HepG2 (cell line): ENCODE data around the gene RELL2. TPM values are rescaled to one million over a fixed set of nuclear protein-coding genes. Genes with fewer than 3 reads are reported as not detected.

ENCODE experiments used
- ATAC-seq: fragments of 200-7000 bp; cut with Tn5 transposase; 3 replicates; pipeline ENCODE4 v1.9.1; 2020; ENCODE audit warnings: mild to moderate bottlenecking, moderate library complexity
- BruUV-seq: library from RNA; stranded (reverse); fragments of 400-500 nt; replicated peaks from 2 replicates; lab custom pipeline; 2021; lab: Mats Ljungman, UMichigan
- CTCF ChIA-PET: fragments of 300-600 bp; formaldehyde crosslinking; extraction: SDS; loops from one replicate; lab custom pipeline; 2021; ENCODE audit warnings: low total read pairs, inconsistent platforms, low intra/inter-chr PET ratio; lab: Yijun Ruan, JAX
- POLR2A ChIA-PET: fragments of 350-600 bp; sonication (Branson Sonifier 250); formaldehyde crosslinking; loops from one replicate; lab custom pipeline; 2020; ENCODE audit warnings: antibody characterized with exemption, inconsistent platforms; lab: Yijun Ruan, JAX
- DNase-seq: peaks from one replicate; pipeline ENCODE4 v3.0.0-alpha.2; 2015; ENCODE audit warnings: low spot score
- FAIRE-seq: peaks from 3 replicates; lab custom pipeline; 2011; peaks lifted over from hg19 to GRCh38; lab: Jason Lieb, UNC
- H2AFZ ChIP-seq: one replicate; pipeline ENCODE4 v1.6.1; 2011; ENCODE audit warnings: low read length, inconsistent platforms
- H3K27ac ChIP-seq: fragments of 300-600 bp; 3 replicates; pipeline ENCODE4 v1.8.0; 2011; ENCODE audit warnings: mixed run types, mild to moderate bottlenecking, mixed read lengths, low read length, inconsistent platforms; ENCODE audit not compliant: insufficient read depth; ENCODE audit errors: extremely low read length
- H3K27me3 ChIP-seq, 2 experiments: fragments of 200-600 bp in 1 of 2; 2 replicates in 1 of 2; 3 replicates in 1 of 2; pipeline versions ENCODE4 v1.6.0 to v1.8.0; 2011; ENCODE audit warnings: low read length in 2 of 2, mild to moderate bottlenecking in 2 of 2, moderate library complexity in 2 of 2, inconsistent platforms in 1 of 2; ENCODE audit not compliant: insufficient read depth in 2 of 2, control insufficient read depth in 1 of 2
- H3K36me3 ChIP-seq, 2 experiments: fragments of 200-600 bp in 1 of 2; replicated peaks in 1 of 2; 2 replicates in 1 of 2; 3 replicates in 1 of 2; pipeline versions ENCODE4 v1.5.1 to v1.8.0; 2011; ENCODE audit warnings: low read length in 2 of 2, inconsistent platforms in 1 of 2; ENCODE audit not compliant: insufficient read depth in 2 of 2, control insufficient read depth in 1 of 2
- H3K4me1 ChIP-seq: 2 replicates; pipeline ENCODE4 v1.5.1; 2012; ENCODE audit warnings: low read length, inconsistent platforms; ENCODE audit not compliant: insufficient read depth
- H3K4me2 ChIP-seq: 2 replicates; pipeline ENCODE4 v1.6.0; 2011; ENCODE audit warnings: low read depth, low read length, inconsistent platforms
- H3K4me3 ChIP-seq, 3 experiments: fragments of 200-600 bp in 1 of 3; sonication (generic), shearing (Covaris generic) in 1 of 3; replicated peaks in 1 of 3; 2 replicates each; pipeline ENCODE4 v1.5.1; 2011 to 2016; ENCODE audit warnings: low read length in 3 of 3, inconsistent platforms in 2 of 3, low read depth in 2 of 3, mild to moderate bottlenecking in 2 of 3, control low read depth in 1 of 3, mixed read lengths in 1 of 3; ENCODE audit not compliant: insufficient read depth in 1 of 3
- H3K79me2 ChIP-seq: one replicate; pipeline ENCODE4 v1.6.1; 2011; ENCODE audit warnings: low read length, inconsistent platforms; ENCODE audit not compliant: insufficient read depth
- H3K9ac ChIP-seq: 2 replicates; pipeline ENCODE4 v1.6.0; 2011; ENCODE audit warnings: mild to moderate bottlenecking, low read depth, low read length, inconsistent platforms; ENCODE audit not compliant: insufficient read depth
- H3K9me3 ChIP-seq: 2 replicates; pipeline ENCODE4 v1.5.1; 2012; ENCODE audit warnings: mild to moderate bottlenecking, low read length
- H4K20me1 ChIP-seq: 2 replicates; pipeline ENCODE4 v1.6.0; 2011; ENCODE audit warnings: inconsistent platforms, mild to moderate bottlenecking, low read length, moderate library complexity; ENCODE audit not compliant: insufficient read depth
- ATF7-NPFF ChIP-seq: sonication (generic); formaldehyde crosslinking; IDR thresholded peaks from 2 replicates; pipeline ENCODE4 v1.8.1; 2023; ENCODE audit warnings: mild to moderate bottlenecking, low read depth, missing genetic modification reagents, moderate library complexity
- ATM ChIP-seq: fragments of 450-650 bp; IDR thresholded peaks from 2 replicates; pipeline ENCODE4 v1.7.1; 2017; ENCODE audit warnings: mild to moderate bottlenecking, borderline replicate concordance
- ELF1 ChIP-seq: sonication (generic); formaldehyde crosslinking; IDR thresholded peaks from 2 replicates; pipeline ENCODE4 v1.4.0; 2020; ENCODE audit warnings: missing genetic modification reagents
- NR2C2 ChIP-seq: sonication (generic); formaldehyde crosslinking; IDR thresholded peaks from 2 replicates; pipeline ENCODE4 v1.4.0; 2020; ENCODE audit warnings: missing genetic modification reagents, mild to moderate bottlenecking, moderate library complexity, borderline replicate concordance
- ZBTB3 ChIP-seq: sonication (generic); formaldehyde crosslinking; IDR thresholded peaks from 2 replicates; pipeline ENCODE4 v1.4.0; 2020; ENCODE audit warnings: low read depth, mild to moderate bottlenecking, moderate library complexity, missing genetic modification reagents, borderline replicate concordance
- ZFP62 ChIP-seq: sonication (generic); formaldehyde crosslinking; IDR thresholded peaks from 2 replicates; pipeline ENCODE4 v1.4.0; 2020; ENCODE audit warnings: missing genetic modification reagents
- ZNF451 ChIP-seq: sonication (generic); formaldehyde crosslinking; IDR thresholded peaks from 2 replicates; pipeline ENCODE4 v1.5.0; 2020; ENCODE audit warnings: mild to moderate bottlenecking, missing genetic modification reagents
- ZNF609 ChIP-seq: sonication (generic); formaldehyde crosslinking; IDR thresholded peaks from 2 replicates; pipeline ENCODE4 v1.4.0; 2020; ENCODE audit warnings: mild to moderate bottlenecking, missing genetic modification reagents, borderline replicate concordance
- WGBS: methylation state at CpG from one replicate; pipeline ENCODE4 v1.1.6; 2017; ENCODE audit warnings: low lambda C conversion rate; 5-methylcytosine and 5-hydroxymethylcytosine counted together
- in situ Hi-C: cut with HindIII; loops from 2 replicates; pipeline ENCODE4 v1.10.0; 2017; ENCODE audit warnings: low pct_unique_long_range_greater_than_20kb; ENCODE audit not compliant: extremely low pct_ligation_motif_present
- intact Hi-C: fragments of 100-400 bp; cut with micrococcal nuclease; formaldehyde crosslinking; loops from one replicate; pipeline ENCODE4 v1.10.0; 2022; ENCODE audit not compliant: unreplicated experiment
- polyA plus RNA-seq, 8 experiments: library from polyadenylated mRNA; depleted of rRNA in 3 of 8; stranded (reverse) in 7 of 8; unstranded in 1 of 8; fragments of >200 nt; fragmentation: Illumina TruSeq in 4 of 8; extraction: Trizol in 4 of 8; gene quantifications; 2 replicates each; pipeline versions ENCODE4 v1.2.1 to v1.2.3, GENCODE V29; 2011 to 2016; ENCODE audit warnings: low read depth in 4 of 8, missing spikeins in 1 of 8, mixed read lengths in 1 of 8; ENCODE audit not compliant: insufficient read depth in 1 of 8
- total RNA-seq, 5 experiments: library from RNA; depleted of rRNA; stranded (reverse); fragments of >200 nt; fragmentation: Illumina TruSeq; extraction: Trizol; gene quantifications; 2 replicates each; pipeline ENCODE4 v1.2.3, GENCODE V29; 2016; ENCODE audit warnings: low read depth in 1 of 5
- TF ChIP-seq, protein P1 (sequence below): sonication (generic); formaldehyde crosslinking; IDR thresholded peaks from 2 replicates; pipeline ENCODE4 v1.4.0; 2020; ENCODE audit warnings: missing genetic modification reagents, borderline replicate concordance
- TF ChIP-seq, protein P2 (sequence below): IDR thresholded peaks from 2 replicates; pipeline ENCODE4 v1.6.1; 2016; ENCODE audit warnings: control low read depth
- TF ChIP-seq, protein P3 (sequence below): sonication (generic); formaldehyde crosslinking; IDR thresholded peaks from 2 replicates; pipeline ENCODE4 v1.5.0; 2020; ENCODE audit warnings: missing genetic modification reagents, mild to moderate bottlenecking, borderline replicate concordance

RELL2 gene
- total and polyA plus RNA-seq, 2 of the 13 experiments (the other 11 are each of a cell fraction or from before 2014, with no cell fraction given) = 6.4 to 8.3 TPM

DNA sequence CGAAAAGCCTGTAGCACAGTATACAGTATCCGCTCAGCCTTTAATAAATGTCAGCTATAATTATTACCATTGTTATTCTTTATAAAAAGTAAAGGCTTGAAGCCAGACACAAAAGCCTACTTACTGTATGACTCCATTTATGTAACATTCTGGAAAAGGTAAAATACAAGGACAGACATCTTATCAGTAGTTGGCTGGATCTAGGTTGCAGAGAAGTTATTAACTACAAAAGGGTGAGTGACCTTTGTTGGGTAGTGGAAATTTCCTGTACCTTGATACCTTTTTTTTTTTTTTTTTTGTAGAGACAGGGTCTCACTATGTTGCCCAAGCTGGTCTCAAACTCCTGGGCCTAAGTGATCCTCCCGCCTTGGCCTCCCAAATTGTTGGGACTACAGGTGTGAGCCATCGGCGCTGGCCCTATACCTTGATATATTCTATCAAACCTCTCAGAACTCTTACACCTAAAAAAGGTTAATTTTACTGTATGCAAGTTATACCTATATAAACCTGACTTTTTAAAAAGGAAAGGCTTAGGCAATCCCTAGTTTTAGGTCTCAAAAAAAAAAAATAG, 6.1 kb upstream of the RELL2 start:
- DNase-seq = no peak
- BruUV-seq = no TSS peak
- H3K36me3 ChIP-seq = peaks cover 25 to 57% of the 10 kb centered on the region in 2 experiments
- POLR2A ChIA-PET = no interaction called here
- in situ Hi-C loops = no loop called here
- no peak overlapping the region for H3K4me3 ChIP-seq
- FAIRE-seq = no peak
- H4K20me1 ChIP-seq = peaks cover 5% of the 10 kb centered on the region
- H3K4me1 ChIP-seq = peaks cover 27% of the 10 kb centered on the region
- no peak overlapping the region for H3K4me2 ChIP-seq
- intact Hi-C loops = no loop called here
- H3K9me3 ChIP-seq = no peaks in the 10 kb centered on the region
- H3K79me2 ChIP-seq = peaks cover 38% of the 10 kb centered on the region
- ATAC-seq = no peak
- no peaks in the 10 kb centered on the region for H3K27me3 ChIP-seq
- H2AFZ ChIP-seq = no peak overlapping the region
- 96% methylated on average over 5 of the region's 5 CpGs for WGBS
- no peak overlapping the region for H3K27ac ChIP-seq
- no peak overlapping the region for H3K9ac ChIP-seq
- CTCF ChIA-PET = no interaction called here
- no peak for TF ChIP-seq NR2C2 (CRISPR knock-in tag)
- TF ChIP-seq, protein P1, sequence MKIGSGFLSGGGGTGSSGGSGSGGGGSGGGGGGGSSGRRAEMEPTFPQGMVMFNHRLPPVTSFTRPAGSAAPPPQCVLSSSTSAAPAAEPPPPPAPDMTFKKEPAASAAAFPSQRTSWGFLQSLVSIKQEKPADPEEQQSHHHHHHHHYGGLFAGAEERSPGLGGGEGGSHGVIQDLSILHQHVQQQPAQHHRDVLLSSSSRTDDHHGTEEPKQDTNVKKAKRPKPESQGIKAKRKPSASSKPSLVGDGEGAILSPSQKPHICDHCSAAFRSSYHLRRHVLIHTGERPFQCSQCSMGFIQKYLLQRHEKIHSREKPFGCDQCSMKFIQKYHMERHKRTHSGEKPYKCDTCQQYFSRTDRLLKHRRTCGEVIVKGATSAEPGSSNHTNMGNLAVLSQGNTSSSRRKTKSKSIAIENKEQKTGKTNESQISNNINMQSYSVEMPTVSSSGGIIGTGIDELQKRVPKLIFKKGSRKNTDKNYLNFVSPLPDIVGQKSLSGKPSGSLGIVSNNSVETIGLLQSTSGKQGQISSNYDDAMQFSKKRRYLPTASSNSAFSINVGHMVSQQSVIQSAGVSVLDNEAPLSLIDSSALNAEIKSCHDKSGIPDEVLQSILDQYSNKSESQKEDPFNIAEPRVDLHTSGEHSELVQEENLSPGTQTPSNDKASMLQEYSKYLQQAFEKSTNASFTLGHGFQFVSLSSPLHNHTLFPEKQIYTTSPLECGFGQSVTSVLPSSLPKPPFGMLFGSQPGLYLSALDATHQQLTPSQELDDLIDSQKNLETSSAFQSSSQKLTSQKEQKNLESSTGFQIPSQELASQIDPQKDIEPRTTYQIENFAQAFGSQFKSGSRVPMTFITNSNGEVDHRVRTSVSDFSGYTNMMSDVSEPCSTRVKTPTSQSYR (CRISPR knock-in tag) = no peak
- no peak for TF ChIP-seq ZNF451
- TF ChIP-seq, protein P2, sequence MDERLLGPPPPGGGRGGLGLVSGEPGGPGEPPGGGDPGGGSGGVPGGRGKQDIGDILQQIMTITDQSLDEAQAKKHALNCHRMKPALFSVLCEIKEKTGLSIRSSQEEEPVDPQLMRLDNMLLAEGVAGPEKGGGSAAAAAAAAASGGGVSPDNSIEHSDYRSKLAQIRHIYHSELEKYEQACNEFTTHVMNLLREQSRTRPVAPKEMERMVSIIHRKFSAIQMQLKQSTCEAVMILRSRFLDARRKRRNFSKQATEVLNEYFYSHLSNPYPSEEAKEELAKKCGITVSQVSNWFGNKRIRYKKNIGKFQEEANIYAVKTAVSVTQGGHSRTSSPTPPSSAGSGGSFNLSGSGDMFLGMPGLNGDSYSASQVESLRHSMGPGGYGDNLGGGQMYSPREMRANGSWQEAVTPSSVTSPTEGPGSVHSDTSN (CRISPR knock-in tag) = no peak
- no peak for TF ChIP-seq ZNF609 (CRISPR knock-in tag)
- no peak for TF ChIP-seq ZFP62 (CRISPR knock-in tag)
- TF ChIP-seq ELF1 (CRISPR knock-in tag) = no peak
- TF ChIP-seq, protein P3, sequence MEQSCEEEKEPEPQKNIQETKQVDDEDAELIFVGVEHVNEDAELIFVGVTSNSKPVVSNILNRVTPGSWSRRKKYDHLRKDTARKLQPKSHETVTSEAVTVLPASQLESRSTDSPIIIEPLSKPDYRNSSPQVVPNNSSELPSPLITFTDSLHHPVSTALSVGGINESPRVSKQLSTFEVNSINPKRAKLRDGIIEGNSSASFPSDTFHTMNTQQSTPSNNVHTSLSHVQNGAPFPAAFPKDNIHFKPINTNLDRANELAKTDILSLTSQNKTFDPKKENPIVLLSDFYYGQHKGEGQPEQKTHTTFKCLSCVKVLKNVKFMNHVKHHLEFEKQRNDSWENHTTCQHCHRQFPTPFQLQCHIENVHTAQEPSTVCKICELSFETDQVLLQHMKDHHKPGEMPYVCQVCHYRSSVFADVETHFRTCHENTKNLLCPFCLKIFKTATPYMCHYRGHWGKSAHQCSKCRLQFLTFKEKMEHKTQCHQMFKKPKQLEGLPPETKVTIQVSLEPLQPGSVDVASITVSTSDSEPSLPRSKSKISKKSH (CRISPR knock-in tag) = no peak
- TF ChIP-seq ZBTB3 = no peak
- TF ChIP-seq ATM = no peak
- no peak for TF ChIP-seq ATF7-NPFF (CRISPR knock-in tag)
